HG02571 (cell line): ENCODE results near the gene ITGA11.

Experiments used
- ATAC-seq: cut with Tn5 transposase; IDR thresholded peaks from one replicate; pipeline ENCODE4 v1.9.1; 2021; ENCODE audit warnings: mild to moderate bottlenecking, moderate library complexity; ENCODE audit not compliant: unreplicated experiment

ITGA11 gene

GRCh38 chr15:68396068-68396467, 35.9 kb downstream of the ITGA11 start:
- ATAC-seq, result no peak

DNA sequence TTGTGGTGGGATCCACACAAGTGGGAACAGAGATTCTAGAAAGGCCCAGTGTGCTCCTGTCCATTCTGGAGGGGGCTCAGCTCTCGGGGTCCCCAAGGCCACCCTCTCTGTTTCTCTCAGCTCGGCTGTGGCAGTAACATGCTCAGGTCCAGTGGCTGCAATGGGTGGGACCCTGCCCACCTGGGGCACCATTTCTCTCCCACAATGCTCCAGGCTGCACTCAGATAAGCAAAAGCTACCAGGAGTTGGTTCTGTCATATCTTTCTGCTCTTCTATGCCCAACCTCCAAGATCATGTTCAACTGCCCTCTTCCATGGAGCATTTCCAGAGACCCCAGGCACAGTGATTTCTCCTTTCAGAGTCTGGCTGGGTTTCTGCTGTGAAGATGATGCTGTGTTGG, 40.8 kb downstream of the ITGA11 start:
- no peak for ATAC-seq

DNA sequence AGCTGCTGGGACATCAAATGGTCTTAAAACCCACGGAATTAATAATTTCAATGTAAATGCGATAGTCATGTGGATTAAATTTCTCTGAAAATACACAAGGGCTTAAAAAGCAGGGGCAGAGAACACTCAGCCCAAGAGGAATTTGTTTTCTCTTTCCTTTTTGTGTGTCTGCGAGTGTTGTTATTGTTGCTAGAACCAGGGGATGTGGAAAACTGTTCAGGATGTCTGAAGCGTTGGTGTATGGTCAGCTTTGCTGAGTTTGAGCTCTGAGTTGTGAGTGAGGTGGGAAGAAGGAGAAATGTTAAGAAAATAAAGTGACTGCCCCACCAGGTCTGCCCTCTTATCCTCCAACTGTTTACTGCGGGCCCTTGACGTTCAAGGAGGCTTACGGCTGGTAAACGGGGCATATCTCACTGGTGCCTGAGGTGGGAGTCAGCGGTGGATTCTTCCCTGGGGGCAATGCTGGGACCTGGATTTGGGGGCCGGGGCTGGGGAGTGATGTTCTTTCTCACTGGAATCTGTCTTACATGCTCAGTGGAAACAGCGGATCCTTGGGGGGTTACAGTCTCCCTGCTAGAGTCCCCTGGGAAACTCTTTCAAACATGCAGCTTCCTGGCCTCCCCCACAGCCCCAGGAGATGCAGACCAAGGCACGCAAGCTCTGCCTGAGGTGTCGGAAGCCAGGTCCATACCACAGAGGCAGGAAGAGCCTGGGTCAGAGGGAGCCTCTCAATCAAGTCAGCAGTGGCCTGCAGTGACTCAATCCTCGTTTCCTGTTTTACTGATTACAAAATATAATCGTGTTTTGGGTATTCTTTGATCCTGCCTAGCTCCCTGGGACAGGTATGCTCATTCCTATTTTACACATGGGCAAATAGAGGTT, 41.8 kb downstream of the ITGA11 start:
- no peak for ATAC-seq

DNA sequence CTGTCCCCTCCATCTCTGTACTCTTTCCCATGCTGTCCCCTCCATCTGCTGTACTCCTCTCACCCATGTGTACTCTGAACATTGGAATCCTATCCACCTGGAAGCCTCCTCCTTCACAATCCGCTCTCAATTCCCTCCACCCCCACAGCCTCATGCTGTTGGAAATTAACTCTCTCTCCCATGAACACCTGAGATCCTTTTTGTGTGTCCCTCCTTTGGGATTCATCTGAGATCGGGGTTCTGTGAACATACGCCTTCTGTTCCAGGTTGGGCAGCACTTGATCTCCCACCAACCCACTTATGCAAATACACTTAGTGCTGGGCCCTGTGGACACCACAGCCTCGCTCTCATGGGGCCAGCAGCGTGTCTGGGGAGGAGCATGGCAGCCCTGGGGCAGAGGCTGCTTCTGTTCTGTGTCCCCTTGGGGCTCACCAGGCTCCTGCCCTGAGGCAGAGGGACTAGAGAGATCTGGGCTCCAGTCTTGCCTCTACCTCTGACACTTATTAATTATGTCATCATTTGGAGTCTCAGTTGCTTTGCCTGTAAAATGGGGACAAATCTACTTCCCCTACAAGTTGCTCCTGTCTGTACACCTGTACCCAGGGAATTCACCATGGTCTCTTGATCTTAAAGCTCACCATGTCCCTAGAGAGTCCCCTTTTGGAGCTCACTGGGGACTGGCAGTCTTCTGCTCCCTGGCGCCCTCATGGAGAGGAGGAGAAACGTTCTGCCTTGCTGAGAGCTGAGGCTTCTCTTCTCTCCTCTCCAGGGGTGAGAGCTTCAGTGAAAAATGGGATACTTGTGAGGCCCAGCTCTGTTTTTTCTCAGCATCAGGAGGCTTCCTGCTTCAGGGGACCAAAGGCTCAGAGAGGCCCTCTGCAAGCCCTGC, 42.7 kb downstream of the ITGA11 start:
- no peak for ATAC-seq

DNA sequence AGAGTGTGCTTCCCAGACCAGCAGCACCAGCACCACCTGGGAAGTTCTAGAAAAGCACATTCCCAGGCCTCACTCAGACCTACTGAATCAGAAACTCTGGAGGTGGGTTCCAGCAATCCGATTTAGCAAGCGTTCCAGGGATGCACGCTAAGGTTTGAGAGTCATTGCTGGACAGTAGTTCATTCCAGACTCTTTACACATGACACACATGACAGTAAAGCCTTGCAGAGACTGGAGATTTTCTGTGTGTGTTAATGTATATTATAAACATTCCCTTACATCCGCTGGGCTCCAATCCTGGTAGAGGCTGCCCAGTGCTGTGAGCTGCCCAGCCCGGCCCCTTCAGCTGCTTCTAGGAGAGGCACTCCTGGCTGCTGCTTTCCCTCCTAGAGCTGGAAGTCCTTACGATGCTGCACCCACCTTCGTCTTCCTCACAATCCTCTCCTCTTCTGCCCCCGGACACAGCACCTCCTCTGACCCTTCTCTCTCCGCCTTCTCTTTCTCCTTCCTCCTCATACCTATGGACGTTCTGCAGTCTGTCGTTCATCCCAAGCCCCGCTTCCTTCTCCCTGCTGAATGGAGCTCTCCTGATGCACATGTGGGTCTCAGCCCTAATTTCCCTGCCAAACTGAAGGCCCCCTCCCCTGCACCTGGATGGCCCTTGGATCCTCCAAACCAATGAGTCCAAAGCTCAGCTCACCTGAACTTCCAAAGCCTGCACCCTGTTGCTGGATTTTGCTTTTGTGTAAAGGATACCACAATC, 44.4 kb downstream of the ITGA11 start:
- ATAC-seq, result no peak

- no peak for ATAC-seq
Observed at GRCh38 chr15:68386587-68387288, 45.2 kb downstream of the ITGA11 start.

GRCh38 chr15:68385671-68386586, 46.0 kb downstream of the ITGA11 start:
- ATAC-seq, result no peak

GRCh38 chr15:68385240-68385561, 46.8 kb downstream of the ITGA11 start:
- ATAC-seq, result no peak

GRCh38 chr15:68384451-68385239, 47.3 kb downstream of the ITGA11 start:
- no peak for ATAC-seq

DNA sequence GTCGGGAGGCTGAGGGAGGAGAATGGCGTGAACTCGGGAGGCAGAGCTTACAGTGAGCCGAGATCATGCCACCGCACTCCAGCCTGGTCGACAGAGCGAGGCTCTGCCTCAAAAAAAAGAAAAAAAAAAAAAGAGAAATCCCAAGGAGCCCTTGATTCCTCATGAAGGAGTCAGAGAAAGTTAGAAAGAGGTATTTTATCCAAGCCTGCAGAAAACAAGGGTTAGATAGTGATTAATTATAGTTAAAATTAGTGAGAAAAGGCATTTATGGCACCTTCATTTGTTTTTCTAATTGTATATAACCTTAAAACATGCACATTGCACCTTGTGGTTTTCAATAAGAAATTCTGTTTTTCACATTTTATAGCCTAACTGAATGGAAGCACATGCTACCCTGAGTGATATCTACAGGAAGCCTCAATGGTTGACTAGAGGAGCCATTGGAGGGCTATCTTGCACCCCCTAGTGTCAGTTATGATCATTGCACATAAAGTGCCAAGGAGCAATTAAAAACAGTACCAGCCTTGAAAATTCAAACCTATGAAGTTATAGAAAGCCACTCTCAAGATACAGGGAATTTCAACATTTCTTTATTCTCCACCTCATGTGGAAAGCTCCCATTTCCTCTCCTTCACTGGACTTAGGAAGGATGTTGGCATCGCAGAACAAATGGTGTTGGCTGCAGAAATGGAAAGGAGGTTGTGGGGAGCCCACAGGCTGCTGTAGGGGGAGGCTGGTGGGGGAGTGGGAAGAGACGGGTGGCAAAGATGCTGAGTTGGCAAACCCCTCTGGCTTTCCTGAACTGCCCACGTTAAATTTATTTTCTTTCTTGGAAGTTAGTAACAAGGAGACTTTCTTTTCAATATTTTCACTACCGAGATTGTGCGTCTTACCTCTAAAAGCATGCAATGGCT, 48.5 kb downstream of the ITGA11 start:
- ATAC-seq, result no peak

- ATAC-seq, result no peak
Observed at GRCh38 chr15:68382286-68383007, 49.5 kb downstream of the ITGA11 start.

DNA sequence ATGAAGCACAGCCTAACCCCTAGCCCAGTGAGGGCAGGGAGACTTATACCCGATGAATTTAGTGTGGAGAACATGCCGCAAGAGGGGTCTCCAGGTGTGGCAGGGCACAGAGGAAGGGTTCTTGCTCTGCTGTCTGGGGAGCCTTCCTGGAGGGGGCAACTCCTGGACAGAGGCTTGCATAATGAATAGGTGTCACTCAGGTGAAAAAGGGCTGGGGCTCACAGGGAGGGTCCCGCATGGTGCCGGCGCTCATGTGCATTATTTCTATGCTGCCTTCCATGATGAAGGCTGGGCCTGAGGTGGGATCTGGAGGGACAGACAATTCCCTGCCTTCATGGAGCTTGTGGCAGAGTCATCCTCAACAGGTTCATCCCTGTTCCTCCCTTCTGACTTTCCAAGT, 51.5 kb downstream of the ITGA11 start:
- no peak for ATAC-seq

GRCh38 chr15:68379759-68380290, 52.1 kb downstream of the ITGA11 start:
- no peak for ATAC-seq

DNA sequence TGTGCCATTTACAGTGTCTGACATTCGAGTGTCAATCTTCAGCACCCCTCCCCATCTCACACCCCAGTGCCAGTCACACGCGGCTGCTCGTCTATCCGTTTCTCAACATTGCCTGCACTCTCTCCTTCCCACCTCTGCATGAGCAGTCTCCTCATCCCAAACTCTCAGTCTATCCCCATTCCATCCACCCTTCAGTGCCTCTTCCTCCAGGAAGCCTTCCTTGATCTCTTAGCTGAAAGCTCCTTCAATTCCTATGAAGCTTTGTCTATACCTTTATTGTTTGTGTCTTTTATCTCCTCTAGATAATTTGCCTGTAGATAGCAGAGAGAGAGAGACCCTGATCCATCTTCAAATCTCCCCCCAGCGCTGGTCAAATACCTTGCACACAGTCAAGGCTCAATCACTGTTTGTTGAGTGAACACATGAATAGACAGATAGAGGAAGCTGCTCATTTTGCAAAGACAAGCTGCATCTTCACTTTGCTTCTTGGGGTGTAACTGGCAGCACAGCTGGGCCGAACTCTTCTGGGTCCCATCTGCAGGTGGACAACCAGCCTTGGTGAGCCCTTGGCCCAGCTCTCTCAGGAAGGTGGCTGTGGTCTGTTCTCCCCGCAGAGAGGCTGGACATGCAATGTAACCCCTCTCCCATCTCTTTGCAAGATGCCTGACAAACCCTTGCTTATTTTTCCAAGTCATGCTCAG, 52.8 kb downstream of the ITGA11 start:
- ATAC-seq, result no peak

DNA sequence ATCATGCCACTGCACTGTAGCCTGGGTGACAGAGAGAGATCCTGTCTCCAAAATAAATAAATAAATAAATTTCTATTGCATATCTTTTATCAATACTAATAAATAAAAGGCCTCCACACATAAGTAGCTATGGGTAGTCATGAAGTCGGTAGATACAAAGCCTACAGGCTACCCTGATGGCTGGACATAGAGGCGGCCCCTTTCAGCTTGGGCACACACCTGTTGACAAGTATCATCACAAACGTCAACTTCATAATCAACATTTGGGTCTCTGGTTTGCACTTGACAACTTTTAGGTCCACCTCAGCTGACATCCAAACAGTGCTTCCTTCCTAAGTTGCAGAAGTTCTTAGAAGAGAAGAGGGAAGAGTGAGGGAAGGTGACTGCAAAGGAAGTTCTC, 53.4 kb downstream of the ITGA11 start:
- no peak for ATAC-seq

- ATAC-seq, result no peak
Observed at GRCh38 chr15:68377766-68378165, 54.2 kb downstream of the ITGA11 start.
